H9 (cell line): ENCODE results near the gene MICAL2. TPM values are rescaled to one million over a fixed set of nuclear protein-coding genes. Genes with fewer than 3 reads are reported as not detected.

ENCODE experiments used
- DNase-seq: peaks from one replicate; pipeline ENCODE4 v3.0.0-alpha.2; 2017
- H2AFZ ChIP-seq: one replicate; pipeline ENCODE4 v1.6.1; 2013; ENCODE audit warnings: mild to moderate bottlenecking, low read length, control low read depth, moderate library complexity
- H2AK5ac ChIP-seq: 2 replicates; pipeline ENCODE4 v1.6.1; 2013; ENCODE audit warnings: low read length, control low read depth, mixed read lengths; ENCODE audit not compliant: insufficient read length
- H2BK120ac ChIP-seq: one replicate; pipeline ENCODE4 v1.6.1; 2013; ENCODE audit warnings: low read depth, mild to moderate bottlenecking, low read length, control low read depth, inconsistent platforms; ENCODE audit not compliant: poor library complexity, severe bottlenecking
- H2BK12ac ChIP-seq: 2 replicates; pipeline ENCODE4 v1.6.1; 2013; ENCODE audit warnings: low read length, control low read depth, mixed read lengths, low read depth; ENCODE audit not compliant: insufficient read length
- H2BK15ac ChIP-seq: 2 replicates; pipeline ENCODE4 v1.6.1; 2013; ENCODE audit warnings: low read depth, low read length, control low read depth
- H2BK20ac ChIP-seq: one replicate; pipeline ENCODE4 v1.6.1; 2013; ENCODE audit warnings: low read depth, mild to moderate bottlenecking, low read length, control low read depth, inconsistent platforms; ENCODE audit not compliant: poor library complexity, severe bottlenecking
- H2BK5ac ChIP-seq: 2 replicates; pipeline ENCODE4 v1.6.1; 2013; ENCODE audit warnings: low read length, control low read depth, mixed read lengths; ENCODE audit not compliant: insufficient read length
- H3K14ac ChIP-seq: 2 replicates; pipeline ENCODE4 v1.6.1; 2013; ENCODE audit warnings: low read length, control low read depth; ENCODE audit not compliant: insufficient read depth
- H3K18ac ChIP-seq: 2 replicates; pipeline ENCODE4 v1.6.1; 2013; ENCODE audit warnings: low read depth, mild to moderate bottlenecking, mixed read lengths, low read length, control low read depth; ENCODE audit not compliant: insufficient read length
- H3K23ac ChIP-seq: 2 replicates; pipeline ENCODE4 v1.6.1; 2013; ENCODE audit warnings: low read length, control low read depth, mixed read lengths, low read depth; ENCODE audit not compliant: insufficient read length
- H3K23me2 ChIP-seq: 2 replicates; pipeline ENCODE4 v1.6.1; 2013; ENCODE audit warnings: low read depth, mild to moderate bottlenecking, mixed read lengths, low read length, control low read depth; ENCODE audit not compliant: insufficient read length, poor library complexity, severe bottlenecking
- H3K27ac ChIP-seq: 2 replicates; pipeline ENCODE4 v1.5.1; 2013; ENCODE audit warnings: low read length, control low read depth, mixed read lengths, low read depth; ENCODE audit not compliant: insufficient read length
- H3K27me3 ChIP-seq: 2 replicates; pipeline ENCODE4 v1.6.1; 2013; ENCODE audit warnings: low read length, control low read depth, inconsistent platforms; ENCODE audit not compliant: insufficient read depth
- H3K4ac ChIP-seq: 2 replicates; pipeline ENCODE4 v1.6.1; 2013; ENCODE audit warnings: low read depth, mild to moderate bottlenecking, control low read depth, inconsistent platforms, low read length, moderate library complexity
- H3K4me1 ChIP-seq: 2 replicates; pipeline ENCODE4 v1.6.1; 2013; ENCODE audit warnings: low read length, control low read depth, inconsistent platforms; ENCODE audit not compliant: insufficient read depth
- H3K4me2 ChIP-seq: 2 replicates; pipeline ENCODE4 v1.6.1; 2013; ENCODE audit warnings: low read length, control low read depth, mixed read lengths; ENCODE audit not compliant: insufficient read length, insufficient read depth
- H3K56ac ChIP-seq: 2 replicates; pipeline ENCODE4 v1.6.1; 2013; ENCODE audit warnings: low read depth, mild to moderate bottlenecking, mixed read lengths, low read length, control low read depth; ENCODE audit not compliant: insufficient read length
- H3K79me1 ChIP-seq: 2 replicates; pipeline ENCODE4 v1.6.1; 2013; ENCODE audit warnings: low read depth, mild to moderate bottlenecking, moderate library complexity, low read length, control low read depth, inconsistent platforms; ENCODE audit not compliant: insufficient read depth, poor library complexity, severe bottlenecking
- H3K79me2 ChIP-seq: 2 replicates; pipeline ENCODE4 v1.6.1; 2013; ENCODE audit warnings: low read length, control low read depth, inconsistent platforms; ENCODE audit not compliant: insufficient read depth
- H3K9ac ChIP-seq: 2 replicates; pipeline ENCODE4 v1.6.1; 2013; ENCODE audit warnings: low read length, control low read depth, mixed read lengths; ENCODE audit not compliant: insufficient read length; ENCODE audit errors: extremely low read depth
- H3K9me3 ChIP-seq: one replicate; pipeline ENCODE4 v1.6.1; 2013; ENCODE audit warnings: low read depth, low read length, inconsistent platforms; ENCODE audit not compliant: control insufficient read depth
- H3T11ph ChIP-seq: one replicate; pipeline ENCODE4 v1.6.1; 2013; ENCODE audit warnings: mild to moderate bottlenecking, low read length, control low read depth, inconsistent platforms
- H4K20me1 ChIP-seq: one replicate; pipeline ENCODE4 v1.6.1; 2013; ENCODE audit not compliant: control insufficient read depth, insufficient read length, insufficient read depth
- H4K5ac ChIP-seq: 2 replicates; pipeline ENCODE4 v1.6.1; 2013; ENCODE audit warnings: low read depth, mild to moderate bottlenecking, mixed read lengths, low read length, control low read depth; ENCODE audit not compliant: insufficient read length
- H4K8ac ChIP-seq: replicated peaks from 2 replicates; pipeline ENCODE4 v1.6.1; 2013; ENCODE audit warnings: low read length, control low read depth, mixed read lengths, low read depth; ENCODE audit not compliant: insufficient read length
- H4K91ac ChIP-seq: 2 replicates; pipeline ENCODE4 v1.6.1; 2013; ENCODE audit warnings: low read depth, mild to moderate bottlenecking, moderate library complexity, mixed read lengths, low read length, control low read depth; ENCODE audit not compliant: insufficient read length
- H3K27ac Mint-ChIP-seq, 3 experiments: 2 replicates in 2 of 3; 3 replicates in 1 of 3; pipeline ENCODE4 v1.8.0; 2020 to 2021; ENCODE audit warnings: mixed read lengths in 3 of 3, mild to moderate bottlenecking in 1 of 3, moderate library complexity in 1 of 3
- H3K27me3 Mint-ChIP-seq: 2 replicates; pipeline ENCODE4 v1.8.0; 2021; ENCODE audit warnings: low read depth, mild to moderate bottlenecking, moderate library complexity, mixed read lengths
- H3K36me3 Mint-ChIP-seq, 3 experiments: 2 replicates in 2 of 3; 3 replicates in 1 of 3; pipeline ENCODE4 v1.8.0; 2020 to 2021; ENCODE audit warnings: low read depth in 3 of 3, mixed read lengths in 3 of 3; ENCODE audit not compliant: insufficient read depth in 1 of 3
- H3K4me1 Mint-ChIP-seq, 2 experiments: 2 replicates each; pipeline ENCODE4 v1.8.0; 2020; ENCODE audit warnings: mixed read lengths in 2 of 2
- H3K4me3 Mint-ChIP-seq, 2 experiments: 2 replicates in 1 of 2; 3 replicates in 1 of 2; pipeline ENCODE4 v1.8.0; 2020 to 2021; ENCODE audit warnings: mild to moderate bottlenecking in 2 of 2, mixed read lengths in 2 of 2, moderate library complexity in 1 of 2
- H3K9me3 Mint-ChIP-seq, 2 experiments: 2 replicates in 1 of 2; 3 replicates in 1 of 2; pipeline ENCODE4 v1.8.0; 2020; ENCODE audit warnings: mild to moderate bottlenecking in 2 of 2, mixed read lengths in 2 of 2, moderate library complexity in 1 of 2
- WGBS: extraction: QIAGEN DNeasy Blood & Tissue Kit; methylation state at CpG from one replicate; pipeline ENCODE4 v1.1.7; 2013; ENCODE audit warnings: missing lambda C conversion rate, low lambda C conversion rate, mixed read lengths; ENCODE audit not compliant: insufficient read length; ENCODE audit errors: extremely low coverage; 5-methylcytosine and 5-hydroxymethylcytosine counted together
- total RNA-seq: library from RNA; stranded (reverse); gene quantifications from 2 replicates; pipeline ENCODE4 v1.2.1, GENCODE V29; 2021
- TF ChIP-seq, protein P1 (sequence below): fragments of 200-600 bp; sonication (generic); conservative IDR thresholded peaks from 3 replicates; pipeline ENCODE4 v1.8.0; 2021; ENCODE audit warnings: antibody characterized with exemption, mild to moderate bottlenecking

Gene MICAL2
- total RNA-seq, 1 experiment from 2014 or later: 4.7 TPM

DNA sequence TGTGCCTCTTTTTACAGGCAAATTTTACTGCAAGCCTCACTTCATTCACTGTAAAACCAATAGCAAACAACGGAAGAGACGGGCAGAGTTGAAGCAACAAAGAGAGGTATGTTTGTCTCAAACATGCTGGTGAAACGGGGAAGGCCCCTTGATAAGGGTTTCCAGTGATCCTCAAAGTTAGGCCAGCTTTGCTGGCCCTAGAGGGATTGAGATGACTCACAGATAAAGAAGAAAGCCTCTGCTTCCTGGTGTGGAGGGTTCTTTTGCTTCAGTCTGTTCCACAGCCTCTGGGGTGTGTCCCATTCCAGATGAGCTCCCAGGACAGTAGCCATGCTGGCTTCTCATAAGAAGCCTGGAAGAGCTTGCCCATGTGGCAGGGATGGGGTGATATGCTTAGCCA lies 148.1 kb downstream of the MICAL2 start:
- H3K27ac Mint-ChIP-seq: no peak overlapping the region

More for the DNA sequence above, 148.1 kb downstream of the MICAL2 start:
- H3K9me3 ChIP-seq: no peaks in the 10 kb centered on the region
- no peak overlapping the region for H2BK15ac ChIP-seq
- peaks cover 5 to 8% of the 10 kb centered on the region in 2 experiments; a peak in 2 of 4 replicates for H3K4me1 Mint-ChIP-seq
- H3K36me3 Mint-ChIP-seq: 0 out of 7 replicates have a peak, but pooled peaks cover 0 to 3% (median 0%) of the 10 kb centered on the region in 3 experiments
- H3K4me1 ChIP-seq: no peaks in the 10 kb centered on the region
- no peak overlapping the region for H3K4ac ChIP-seq
- no peak overlapping the region for H3T11ph ChIP-seq
- no peak for DNase-seq
- no CpG with 5 or more reads among the region's 3 CpGs for WGBS
- H3K23ac ChIP-seq: no peak overlapping the region
- no peak overlapping the region for H3K56ac ChIP-seq
- H3K18ac ChIP-seq: no peak overlapping the region
- H4K91ac ChIP-seq: no peak overlapping the region
- H2AFZ ChIP-seq: no peak overlapping the region
- no peak overlapping the region for H4K5ac ChIP-seq
- H2BK20ac ChIP-seq: no peak overlapping the region
- H3K27me3 Mint-ChIP-seq: no peaks in the 10 kb centered on the region; the same call in 1 of the 2 replicates
- TF ChIP-seq, protein P1, sequence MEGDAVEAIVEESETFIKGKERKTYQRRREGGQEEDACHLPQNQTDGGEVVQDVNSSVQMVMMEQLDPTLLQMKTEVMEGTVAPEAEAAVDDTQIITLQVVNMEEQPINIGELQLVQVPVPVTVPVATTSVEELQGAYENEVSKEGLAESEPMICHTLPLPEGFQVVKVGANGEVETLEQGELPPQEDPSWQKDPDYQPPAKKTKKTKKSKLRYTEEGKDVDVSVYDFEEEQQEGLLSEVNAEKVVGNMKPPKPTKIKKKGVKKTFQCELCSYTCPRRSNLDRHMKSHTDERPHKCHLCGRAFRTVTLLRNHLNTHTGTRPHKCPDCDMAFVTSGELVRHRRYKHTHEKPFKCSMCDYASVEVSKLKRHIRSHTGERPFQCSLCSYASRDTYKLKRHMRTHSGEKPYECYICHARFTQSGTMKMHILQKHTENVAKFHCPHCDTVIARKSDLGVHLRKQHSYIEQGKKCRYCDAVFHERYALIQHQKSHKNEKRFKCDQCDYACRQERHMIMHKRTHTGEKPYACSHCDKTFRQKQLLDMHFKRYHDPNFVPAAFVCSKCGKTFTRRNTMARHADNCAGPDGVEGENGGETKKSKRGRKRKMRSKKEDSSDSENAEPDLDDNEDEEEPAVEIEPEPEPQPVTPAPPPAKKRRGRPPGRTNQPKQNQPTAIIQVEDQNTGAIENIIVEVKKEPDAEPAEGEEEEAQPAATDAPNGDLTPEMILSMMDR: no peak
- no peak overlapping the region for H3K4me2 ChIP-seq
- H2BK5ac ChIP-seq: no peak overlapping the region
- no peak overlapping the region for H3K27ac ChIP-seq
- H4K8ac ChIP-seq: no peak overlapping the region
- no peak overlapping the region for H3K14ac ChIP-seq
- H3K27me3 ChIP-seq: no peaks in the 10 kb centered on the region
- H3K9ac ChIP-seq: no peak overlapping the region
- no peaks in the 10 kb centered on the region for H3K79me1 ChIP-seq
- no peaks in the 10 kb centered on the region for H3K23me2 ChIP-seq
- no peaks in the 10 kb centered on the region for H3K79me2 ChIP-seq
- no peak overlapping the region for H3K4me3 Mint-ChIP-seq
- no peak overlapping the region for H2BK12ac ChIP-seq
- no peaks in the 10 kb centered on the region for H3K9me3 Mint-ChIP-seq
- H4K20me1 ChIP-seq: no peaks in the 10 kb centered on the region
- no peak overlapping the region for H2BK120ac ChIP-seq
- H2AK5ac ChIP-seq: no peak overlapping the region
